ENCODE data around the gene TXNL4B.
"Not testable (repeated sequence)": the region's sequence is repeated elsewhere in the genome, so short reads cannot be mapped to it uniquely, and the experiment has no call there.

TXNL4B gene

GRCh38 chr16:72073560-72074230 is 19.7 kb downstream of the TXNL4B start:
- DNase-seq (ENCODE audit: low read depth, low spot score) = no peak

GRCh38 chr16:72072514-72073342 is 20.7 kb downstream of the TXNL4B start:
- DNase-seq (ENCODE audit: low read depth, low spot score) = no peak

- DNase-seq (ENCODE audit: low read depth, low spot score) = no peak
Observed at GRCh38 chr16:72068930-72069329, 24.5 kb downstream of the TXNL4B start.

GRCh38 chr16:72066747-72067146 is 26.7 kb downstream of the TXNL4B start:
- no peak for DNase-seq (ENCODE audit: low read depth, low spot score)

GRCh38 chr16:72064361-72064894 is 29.0 kb downstream of the TXNL4B start:
- no peak for DNase-seq (ENCODE audit: low read depth, low spot score)

GRCh38 chr16:72061564-72061963 is 31.9 kb downstream of the TXNL4B start:
- no peak for DNase-seq (ENCODE audit: low read depth, low spot score)

- DNase-seq (ENCODE audit: low read depth, low spot score) = no peak
Observed at GRCh38 chr16:72060405-72060804, 33.0 kb downstream of the TXNL4B start.

GRCh38 chr16:72059060-72059459 is 34.4 kb downstream of the TXNL4B start:
- DNase-seq (ENCODE audit: low read depth, low spot score) = not testable (repeated sequence)

GRCh38 chr16:72057313-72057712 is 36.1 kb downstream of the TXNL4B start:
- not testable (repeated sequence) for DNase-seq (ENCODE audit: low read depth, low spot score)

- no peak for DNase-seq (ENCODE audit: low read depth, low spot score)
Observed at GRCh38 chr16:72055911-72056310, 37.5 kb downstream of the TXNL4B start.

- not testable (repeated sequence) for DNase-seq (ENCODE audit: low read depth, low spot score)
Observed at GRCh38 chr16:72054254-72054847, 39.1 kb downstream of the TXNL4B start, which contains the start of gene HP. TSS of gene HP (plus strand) at chr16:72054505. CDS start at chr16:72054653, 148 bp downstream.

- DNase-seq (ENCODE audit: low read depth, low spot score) = no peak
Observed at GRCh38 chr16:72051818-72052217, 41.6 kb downstream of the TXNL4B start.

- no peak for DNase-seq (ENCODE audit: low read depth, low spot score)
Observed at GRCh38 chr16:72050769-72051464, 42.5 kb downstream of the TXNL4B start.

GRCh38 chr16:72049110-72049509 is 44.3 kb downstream of the TXNL4B start:
- no peak for DNase-seq (ENCODE audit: low read depth, low spot score)

GRCh38 chr16:72044825-72045359 is 48.5 kb downstream of the TXNL4B start:
- no peak for DNase-seq (ENCODE audit: low read depth, low spot score)

GRCh38 chr16:72044296-72044695 is 49.1 kb downstream of the TXNL4B start:
- no peak for DNase-seq (ENCODE audit: low read depth, low spot score)

GRCh38 chr16:72043539-72043938 is 49.9 kb downstream of the TXNL4B start:
- no peak for DNase-seq (ENCODE audit: low read depth, low spot score)

- no peak for DNase-seq (ENCODE audit: low read depth, low spot score)
Observed at GRCh38 chr16:72043058-72043457, 50.4 kb downstream of the TXNL4B start.

- no peak for DNase-seq (ENCODE audit: low read depth, low spot score)
Observed at GRCh38 chr16:72042157-72042660, 51.2 kb downstream of the TXNL4B start.

GRCh38 chr16:72036098-72036497 is 57.3 kb downstream of the TXNL4B start:
- DNase-seq (ENCODE audit: low read depth, low spot score) = no peak

All from iPS DF 19.7 (cell line).